A549 (cell line): ENCODE results near the gene CARTPT.

Source experiments
- CBX2 ChIP-seq: fragments of 200-600 bp; sonication (generic); IDR thresholded peaks from 2 replicates; pipeline ENCODE4 v1.6.1; 2016; ENCODE audit warnings: low read depth, mild to moderate bottlenecking, borderline replicate concordance
- CHD4 ChIP-seq: fragments of 200-600 bp; sonication (generic); IDR thresholded peaks from 2 replicates; pipeline ENCODE4 v1.6.1; 2016; ENCODE audit warnings: antibody characterized with exemption, mild to moderate bottlenecking, borderline replicate concordance
- ESRRA ChIP-seq: fragments of 150-350 bp; IDR thresholded peaks from 2 replicates; pipeline ENCODE4 v1.6.1; 2014; ENCODE audit warnings: mild to moderate bottlenecking, low read length, borderline replicate concordance
- HMGXB4 ChIP-seq: fragments of 250-450 bp; sonication (Bioruptor Pico); IDR thresholded peaks from 2 replicates; pipeline ENCODE4 v1.5.0; 2021; ENCODE audit warnings: mild to moderate bottlenecking, moderate library complexity, borderline replicate concordance
- MYC ChIP-seq: IDR thresholded peaks from 2 replicates; pipeline ENCODE4 v1.6.1; 2012; ENCODE audit warnings: mild to moderate bottlenecking, inconsistent platforms, low read length, improper control_type of control experiment, borderline replicate concordance
- POLR2A ChIP-seq: IDR thresholded peaks from 2 replicates; pipeline ENCODE4 v1.6.1; 2012; ENCODE audit warnings: mild to moderate bottlenecking, low read length
- RAD21 ChIP-seq, 2 experiments: fragments of >200 bp in 1 of 2; sonication (Bioruptor Twin) in 1 of 2; formaldehyde crosslinking in 1 of 2; IDR thresholded peaks in 1 of 2; conservative IDR thresholded peaks in 1 of 2; 2 replicates in 1 of 2; 3 replicates in 1 of 2; pipeline ENCODE4 v1.6.1; 2012 to 2018; ENCODE audit warnings: inconsistent platforms in 1 of 2
- RCOR1 ChIP-seq: fragments of 150-350 bp; IDR thresholded peaks from 2 replicates; pipeline ENCODE4 v1.6.1; 2014; ENCODE audit warnings: antibody characterized with exemption, low read length, low read depth
- TF ChIP-seq, protein P1 (sequence below): fragments of >200 bp; sonication (Bioruptor Twin); formaldehyde crosslinking; IDR thresholded peaks from 3 replicates; pipeline ENCODE4 v1.5.1; 2016
- TF ChIP-seq, protein P2 (sequence below): fragments of 450-650 bp; IDR thresholded peaks from 2 replicates; pipeline ENCODE4 v1.6.1; 2014; ENCODE audit warnings: antibody characterized with exemption

DNA sequence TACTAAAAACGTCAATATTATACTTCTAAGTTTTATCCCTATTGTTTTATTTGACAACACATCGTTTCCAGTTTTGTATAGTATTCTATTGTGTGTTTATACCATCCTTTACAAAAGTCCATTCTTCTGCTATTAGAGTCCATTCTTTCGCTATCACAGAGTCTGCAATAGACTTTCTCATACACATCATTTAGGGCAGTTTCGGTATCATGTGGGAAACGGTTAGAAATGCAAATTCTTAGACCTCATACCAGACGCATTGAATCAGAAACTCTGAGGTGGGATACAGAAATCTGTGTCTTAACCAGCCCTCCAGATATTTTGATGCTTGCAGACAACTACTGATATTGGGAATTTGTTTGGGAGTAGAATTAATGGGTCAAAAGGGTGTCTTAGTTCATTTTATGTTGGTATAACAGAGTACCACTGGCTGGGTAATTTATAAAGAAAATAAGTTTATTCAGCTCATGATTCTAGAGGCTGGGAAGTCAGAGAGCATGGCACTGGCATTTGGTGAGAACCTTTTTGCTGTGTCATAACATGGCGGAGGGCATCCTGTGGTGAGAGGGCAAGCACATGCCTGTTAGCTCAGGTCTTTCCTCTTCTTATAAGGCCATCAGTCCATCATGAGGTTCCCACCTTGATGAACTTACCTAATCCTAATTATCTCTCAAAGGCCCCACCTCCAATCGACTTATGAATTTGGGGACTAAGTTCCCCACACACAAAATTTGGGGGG is 21.1 kb downstream of the CARTPT start:
- TF ChIP-seq, protein P1, sequence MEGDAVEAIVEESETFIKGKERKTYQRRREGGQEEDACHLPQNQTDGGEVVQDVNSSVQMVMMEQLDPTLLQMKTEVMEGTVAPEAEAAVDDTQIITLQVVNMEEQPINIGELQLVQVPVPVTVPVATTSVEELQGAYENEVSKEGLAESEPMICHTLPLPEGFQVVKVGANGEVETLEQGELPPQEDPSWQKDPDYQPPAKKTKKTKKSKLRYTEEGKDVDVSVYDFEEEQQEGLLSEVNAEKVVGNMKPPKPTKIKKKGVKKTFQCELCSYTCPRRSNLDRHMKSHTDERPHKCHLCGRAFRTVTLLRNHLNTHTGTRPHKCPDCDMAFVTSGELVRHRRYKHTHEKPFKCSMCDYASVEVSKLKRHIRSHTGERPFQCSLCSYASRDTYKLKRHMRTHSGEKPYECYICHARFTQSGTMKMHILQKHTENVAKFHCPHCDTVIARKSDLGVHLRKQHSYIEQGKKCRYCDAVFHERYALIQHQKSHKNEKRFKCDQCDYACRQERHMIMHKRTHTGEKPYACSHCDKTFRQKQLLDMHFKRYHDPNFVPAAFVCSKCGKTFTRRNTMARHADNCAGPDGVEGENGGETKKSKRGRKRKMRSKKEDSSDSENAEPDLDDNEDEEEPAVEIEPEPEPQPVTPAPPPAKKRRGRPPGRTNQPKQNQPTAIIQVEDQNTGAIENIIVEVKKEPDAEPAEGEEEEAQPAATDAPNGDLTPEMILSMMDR, result no peak
- TF ChIP-seq RCOR1 (no peak), MYC (no peak), CBX2 (no peak), ESRRA (no peak), RAD21 (conservative IDR thresholded peaks at IDR 0.05 in 1 of 2, IDR thresholded peaks at IDR 0.05 in 1 of 2) (no peak), POLR2A (no peak), CHD4 (no peak), HMGXB4 (no peak)
- TF ChIP-seq, protein P2, sequence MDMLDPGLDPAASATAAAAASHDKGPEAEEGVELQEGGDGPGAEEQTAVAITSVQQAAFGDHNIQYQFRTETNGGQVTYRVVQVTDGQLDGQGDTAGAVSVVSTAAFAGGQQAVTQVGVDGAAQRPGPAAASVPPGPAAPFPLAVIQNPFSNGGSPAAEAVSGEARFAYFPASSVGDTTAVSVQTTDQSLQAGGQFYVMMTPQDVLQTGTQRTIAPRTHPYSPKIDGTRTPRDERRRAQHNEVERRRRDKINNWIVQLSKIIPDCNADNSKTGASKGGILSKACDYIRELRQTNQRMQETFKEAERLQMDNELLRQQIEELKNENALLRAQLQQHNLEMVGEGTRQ, result no peak
